DMS 273 treated with DMSO at 0.1 percent for 48 hours (cell line): ENCODE data around the gene GLMP.
A peak's percentile ranks its signal among the peaks of the same experiment; 100 is the strongest.

Experiments
- DNase-seq: peaks from one replicate; lab custom pipeline; 2025; lab: John Stamatoyannopoulos, UW

GLMP gene

GRCh38 chr1:156286061-156286460, 9.4 kb downstream of the GLMP start:
- no peak for DNase-seq

- no peak for DNase-seq
These were observed 10.0 kb downstream of the GLMP start for GRCh38 chr1:156285437-156285836.

- DNase-seq: no peak
These were observed 10.7 kb downstream of the GLMP start for GRCh38 chr1:156284757-156285156.

GRCh38 chr1:156284112-156284511, 11.4 kb downstream of the GLMP start, which contains the start of gene TMEM79:
Gene TMEM79, plus strand, starts transcription at chr1:156284325. Its CDS starts 902 bp downstream, at chr1:156285227.
- no peak for DNase-seq

- DNase-seq: no peak
These were observed 12.0 kb downstream of the GLMP start for GRCh38 chr1:156283521-156283920.

GRCh38 chr1:156282479-156283222, 12.8 kb downstream of the GLMP start, which contains the start of gene SMG5:
Gene SMG5, minus strand, starts transcription at chr1:156282825. Its CDS starts 145 bp downstream, at chr1:156282680.
- DNase-seq: peak; percentile 98

GRCh38 chr1:156281693-156282478, 13.6 kb downstream of the GLMP start:
- DNase-seq: peak; percentile 12

- DNase-seq: no peak
These were observed 14.2 kb downstream of the GLMP start for GRCh38 chr1:156281281-156281680.

GRCh38 chr1:156279837-156280236, 15.6 kb downstream of the GLMP start:
- DNase-seq: no peak

- DNase-seq: no peak
These were observed 18.5 kb downstream of the GLMP start for GRCh38 chr1:156276966-156277381.

- DNase-seq: no peak
These were observed 18.9 kb downstream of the GLMP start for GRCh38 chr1:156276532-156276931.

GRCh38 chr1:156270314-156270713, 25.2 kb downstream of the GLMP start:
- DNase-seq: no peak

- no peak for DNase-seq
These were observed 27.1 kb downstream of the GLMP start for GRCh38 chr1:156268336-156268735.

- DNase-seq: no peak
These were observed 29.4 kb downstream of the GLMP start for GRCh38 chr1:156266051-156266450.

GRCh38 chr1:156263288-156263655, 32.2 kb downstream of the GLMP start:
- no peak for DNase-seq

GRCh38 chr1:156262461-156263287, 32.8 kb downstream of the GLMP start:
- DNase-seq: no peak

- DNase-seq: no peak
These were observed 34.6 kb downstream of the GLMP start for GRCh38 chr1:156260896-156261295.

GRCh38 chr1:156259805-156260204, 35.7 kb downstream of the GLMP start:
- DNase-seq: no peak

GRCh38 chr1:156258859-156259258, 36.6 kb downstream of the GLMP start:
- no peak for DNase-seq

- no peak for DNase-seq
These were observed 37.8 kb downstream of the GLMP start for GRCh38 chr1:156257711-156258110.

GRCh38 chr1:156253634-156254033, 41.8 kb downstream of the GLMP start:
- DNase-seq: no peak

GRCh38 chr1:156251527-156251926, 44.0 kb downstream of the GLMP start:
- DNase-seq: peak; percentile 87
